ENCODE results near the gene MRPL32.

Gene MRPL32

DNA sequence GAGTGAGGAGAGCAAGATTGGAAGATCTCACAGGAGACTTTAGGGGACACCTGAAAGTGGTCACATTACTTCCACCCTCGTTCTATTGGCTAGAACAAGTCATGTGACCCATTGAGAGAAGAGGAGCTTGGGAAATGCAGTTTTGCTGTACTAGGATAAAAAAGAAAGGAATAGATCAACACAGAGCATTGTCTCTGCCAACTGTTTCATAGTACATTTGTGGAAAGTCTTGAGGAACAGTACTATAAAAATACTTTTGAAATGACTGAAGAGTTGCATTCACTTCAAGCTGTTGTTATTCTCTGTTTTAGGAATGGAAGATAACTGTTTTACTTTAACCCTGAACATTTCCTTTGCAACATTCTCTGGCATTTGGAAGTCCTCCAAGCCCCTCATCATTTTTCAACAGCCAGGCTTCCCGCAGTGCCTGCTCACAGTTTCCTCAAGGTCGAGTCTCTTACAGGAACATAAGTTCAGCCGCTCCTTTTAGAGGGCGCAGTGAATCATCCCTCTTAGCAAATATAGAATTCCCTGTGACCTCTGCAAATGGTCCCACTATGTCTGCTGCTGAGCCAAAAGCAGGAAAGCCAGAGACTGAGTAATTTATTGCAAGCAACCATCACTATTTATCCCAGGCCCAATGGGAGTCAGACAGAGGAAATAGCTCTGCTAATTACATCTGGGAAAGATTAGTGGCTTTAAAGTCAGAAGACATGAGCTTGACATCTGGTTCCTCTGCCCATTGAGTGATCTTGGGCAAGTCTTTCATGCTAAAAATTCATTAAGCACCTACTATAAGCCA is 40.7 kb downstream of the MRPL32 start:
- DNase-seq = no peak

DNA sequence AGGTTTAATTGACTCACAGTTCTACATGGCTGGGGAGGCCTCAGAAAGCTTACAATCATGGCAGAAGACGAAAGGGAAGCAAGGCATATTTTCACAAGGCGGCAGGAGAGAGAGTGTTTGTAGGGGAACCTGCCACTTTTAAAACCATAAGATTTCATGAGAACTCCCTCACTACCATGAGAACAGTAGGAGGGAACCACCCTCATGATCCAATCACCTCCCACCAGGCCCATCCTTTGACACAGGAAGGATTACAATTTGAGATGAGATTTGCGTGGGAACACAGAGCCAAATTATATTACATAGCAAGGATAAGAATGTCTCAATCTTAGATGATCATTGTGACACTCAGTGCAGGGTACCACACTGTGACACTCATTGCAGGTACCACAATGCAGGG is 44.2 kb downstream of the MRPL32 start:
- no peak for DNase-seq

DNA sequence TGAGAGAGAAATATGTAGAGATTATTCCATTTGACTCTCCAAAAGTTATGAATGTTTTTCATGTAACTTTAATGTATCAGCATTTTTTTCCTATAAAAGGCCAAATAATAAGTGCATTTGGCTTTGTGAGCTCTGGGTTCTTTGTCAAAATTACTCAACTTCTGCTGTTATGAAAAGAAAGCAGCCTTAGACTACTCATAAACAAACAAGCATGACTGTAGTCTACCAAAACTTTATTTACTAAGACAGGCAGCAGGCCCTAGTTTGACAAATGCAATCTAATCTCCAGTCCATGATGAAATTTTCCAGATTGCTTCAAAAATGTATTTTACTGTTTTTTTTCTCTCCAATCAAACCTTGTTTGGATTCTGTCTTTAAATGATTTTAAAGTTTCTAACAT is 46.3 kb downstream of the MRPL32 start:
- no peak for DNase-seq

DNA sequence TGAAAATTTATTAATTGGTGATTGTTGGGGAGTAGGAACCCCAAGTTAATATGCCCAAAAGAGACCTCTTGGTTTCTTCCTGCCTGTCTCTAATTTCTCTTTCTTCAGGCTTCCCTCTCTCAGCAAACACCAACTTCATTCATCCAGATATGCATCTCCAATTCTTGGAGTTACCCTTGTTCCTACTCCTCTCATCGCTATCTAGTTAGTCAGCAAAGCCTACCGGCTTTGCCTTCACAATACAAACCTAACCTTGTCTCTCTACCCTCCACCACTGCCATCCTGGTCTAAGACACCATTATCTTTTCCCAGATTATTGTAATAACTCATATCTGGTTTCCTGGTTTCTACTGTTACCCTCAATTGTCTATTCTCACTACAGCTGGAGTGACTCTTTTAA is 47.9 kb downstream of the MRPL32 start:
- no peak for DNase-seq

DNA sequence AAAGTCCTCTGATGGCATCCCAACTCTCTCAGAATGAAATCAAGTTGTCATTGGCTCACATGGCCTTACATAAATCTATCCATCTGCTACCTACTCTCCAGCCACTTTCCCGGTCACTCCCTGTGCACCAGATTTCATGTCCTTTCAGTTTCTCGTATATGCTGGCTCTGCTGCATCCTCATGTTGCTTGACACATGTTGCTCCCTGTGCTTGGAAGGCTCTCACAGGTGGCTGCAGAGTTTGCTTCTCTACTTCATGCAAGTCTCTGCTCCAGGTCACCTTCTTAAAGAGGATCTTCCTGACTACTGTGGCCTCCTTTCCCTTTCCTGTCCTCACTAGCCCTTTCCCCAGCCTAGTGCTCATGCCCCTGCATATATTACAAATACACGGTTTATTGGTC is 48.3 kb downstream of the MRPL32 start:
- no peak for DNase-seq

DNA sequence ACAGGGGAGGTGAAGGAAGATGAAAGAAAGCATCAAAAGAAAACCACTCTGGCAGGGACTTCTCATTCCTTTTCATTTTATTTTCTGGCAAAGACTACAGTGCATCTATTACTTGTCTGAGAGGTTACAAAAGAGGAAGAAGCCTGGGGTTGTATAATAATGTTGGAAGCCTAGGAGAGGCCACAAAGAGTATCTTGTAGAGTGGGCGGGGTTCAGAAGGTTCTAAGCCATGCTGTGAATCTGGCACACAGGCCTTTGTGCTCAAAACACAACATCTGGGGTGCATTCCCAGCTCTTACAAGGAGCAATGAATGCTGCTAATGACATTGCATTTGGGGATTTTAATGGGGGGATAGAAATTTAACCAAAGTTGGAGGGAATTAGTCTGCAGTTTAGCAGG is 49.4 kb downstream of the MRPL32 start:
- no peak for DNase-seq

DNA sequence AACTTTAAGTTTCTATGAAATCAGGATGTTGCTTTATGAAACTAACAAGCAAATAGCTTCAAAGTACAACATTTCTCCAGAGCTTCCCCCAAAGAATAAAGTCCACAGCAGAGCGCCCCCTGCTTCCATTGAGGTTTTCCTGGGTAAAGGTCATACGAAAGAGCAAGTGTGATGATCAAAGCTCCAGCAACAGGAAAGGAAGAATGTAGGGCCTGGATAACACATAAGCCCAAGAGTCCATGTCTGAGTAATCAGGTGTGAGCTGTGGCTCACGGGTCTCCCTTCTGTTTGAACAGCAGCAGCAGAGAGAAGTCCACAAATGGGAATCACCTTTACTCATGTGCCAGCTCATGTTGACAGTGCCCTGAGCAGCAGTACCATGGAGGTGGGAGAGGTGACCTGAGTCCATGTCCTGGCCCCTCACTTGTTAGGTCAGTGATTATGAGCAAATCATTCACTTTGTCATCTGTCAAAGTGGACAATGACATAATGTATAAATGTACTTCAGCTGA is 50.5 kb downstream of the MRPL32 start:
- DNase-seq = no peak

DNA sequence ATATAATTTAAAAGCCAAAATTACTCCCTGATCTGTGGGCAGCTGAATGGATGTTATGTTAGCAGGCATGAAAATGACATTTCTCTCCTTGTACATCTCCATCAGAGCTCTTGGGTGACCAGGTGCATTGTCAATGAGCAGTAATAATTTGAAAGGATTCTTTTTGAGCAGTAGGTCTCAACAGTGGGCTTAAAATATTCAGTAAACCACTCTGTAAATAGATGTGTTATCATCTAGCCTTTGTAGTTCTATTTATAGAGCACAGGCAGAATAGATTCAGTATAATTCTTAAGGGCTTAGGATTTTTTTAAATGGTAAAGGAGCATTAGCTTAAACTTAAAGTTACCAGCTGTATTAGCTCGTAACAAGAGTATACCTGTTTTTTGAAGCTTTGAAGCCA is 52.0 kb downstream of the MRPL32 start:
- no peak for DNase-seq

DNA sequence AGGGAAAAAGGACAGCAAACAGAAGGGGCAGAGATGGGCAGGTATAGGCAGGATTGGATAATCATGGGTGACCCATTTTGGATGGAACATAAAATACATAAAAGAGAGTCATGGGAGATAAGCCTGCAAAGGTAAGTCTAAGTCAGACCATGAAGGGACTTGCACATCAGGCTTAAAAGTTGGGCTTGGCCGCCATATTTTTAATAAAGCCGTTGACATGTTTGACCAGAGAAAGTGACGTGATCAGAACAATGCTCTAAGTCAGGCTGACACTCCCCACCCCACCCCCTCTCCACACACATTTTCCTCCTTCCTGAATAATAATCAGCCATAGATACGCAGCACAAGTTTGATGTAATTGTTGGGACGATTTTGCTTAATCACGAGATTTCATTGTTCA is 54.0 kb downstream of the MRPL32 start:
- no peak for DNase-seq

DNA sequence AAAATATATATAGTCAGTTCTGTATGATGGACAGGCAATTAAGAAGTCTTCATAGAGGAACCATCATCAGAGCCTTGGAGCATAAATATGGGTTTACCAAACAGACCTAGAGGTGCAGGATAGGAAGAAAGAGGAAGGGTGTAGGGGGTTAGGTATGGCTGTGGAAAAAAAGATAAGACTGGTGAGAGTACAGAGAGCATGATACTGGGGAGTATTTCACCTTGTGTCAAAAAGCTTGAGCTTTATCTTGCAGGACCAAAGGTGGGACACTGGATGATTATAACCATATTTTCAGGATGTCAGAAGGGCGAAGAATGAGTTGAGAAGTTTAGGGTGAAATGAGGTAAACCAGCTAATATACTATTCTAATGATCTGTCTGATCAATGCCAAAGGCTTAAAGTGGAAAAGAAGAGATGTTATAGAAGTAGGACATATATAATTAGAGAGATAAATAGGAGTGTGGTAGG is 54.6 kb downstream of the MRPL32 start:
- DNase-seq = no peak
